Measurements from ENCODE around the gene C12orf56.
"Not testable (repeated sequence)": the region's sequence is repeated elsewhere in the genome, so short reads cannot be mapped to it uniquely, and the experiment has no call there.

C12orf56 gene

DNA sequence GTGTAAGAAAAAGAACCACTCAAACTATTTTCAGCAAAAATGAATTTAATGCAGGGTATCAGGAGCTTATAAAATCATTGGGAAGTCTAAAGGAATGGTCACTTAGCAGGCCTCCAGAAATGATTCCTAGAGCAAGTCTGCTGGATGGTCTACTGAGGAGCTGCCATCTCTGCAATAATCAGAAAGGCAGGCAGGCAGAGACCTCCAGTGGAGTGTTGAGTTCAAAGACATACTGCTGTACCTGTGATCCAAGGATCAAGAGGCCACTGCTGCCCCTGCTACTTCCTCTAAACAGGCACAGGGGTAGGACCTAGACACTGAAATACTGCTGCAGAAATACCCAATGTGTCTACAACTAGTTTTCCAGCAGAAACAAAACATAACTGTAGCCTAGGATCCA, 154.0 kb downstream of the C12orf56 start:
- no peak for DNase-seq (ENCODE audit: low read depth)

DNA sequence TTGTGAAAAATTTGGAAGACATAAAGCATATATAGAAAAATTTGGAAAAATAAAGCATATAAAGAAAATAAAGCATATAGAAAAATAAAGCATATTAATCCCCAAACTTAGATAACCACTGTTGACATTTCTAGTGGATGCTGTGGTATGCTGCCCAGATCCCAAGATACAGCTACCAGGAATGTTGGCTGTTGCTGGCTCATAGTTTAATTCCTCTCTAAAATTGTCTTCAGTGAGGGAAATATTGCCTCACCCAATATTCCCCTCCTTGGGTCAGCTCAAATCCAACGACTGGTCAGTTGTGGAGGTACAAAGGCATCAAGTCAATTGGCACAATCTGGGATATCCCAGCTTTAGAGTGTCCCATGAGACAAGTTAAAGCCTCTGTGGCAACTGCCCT, 158.4 kb downstream of the C12orf56 start:
- DNase-seq (ENCODE audit: low read depth) = no peak

DNA sequence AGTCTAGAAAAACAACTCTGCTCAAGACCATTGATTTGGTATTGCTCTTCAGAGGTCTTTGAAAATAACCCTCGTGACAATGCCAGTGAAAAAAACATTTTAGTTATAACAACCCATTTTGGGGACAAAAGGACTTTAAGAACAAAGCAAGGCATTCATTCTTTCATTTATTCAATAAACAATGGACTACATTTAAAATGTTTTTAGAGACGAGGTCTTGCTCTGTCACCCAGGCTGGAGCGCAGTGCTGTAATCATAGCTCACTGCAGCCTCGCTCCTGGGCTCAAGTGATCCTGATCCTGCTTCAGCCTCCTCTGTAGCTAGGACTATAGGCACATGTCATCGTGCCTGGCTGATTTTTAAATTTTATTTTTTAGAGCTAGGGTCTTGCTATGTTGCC, 160.8 kb downstream of the C12orf56 start:
- no peak for DNase-seq (ENCODE audit: low read depth)

DNA sequence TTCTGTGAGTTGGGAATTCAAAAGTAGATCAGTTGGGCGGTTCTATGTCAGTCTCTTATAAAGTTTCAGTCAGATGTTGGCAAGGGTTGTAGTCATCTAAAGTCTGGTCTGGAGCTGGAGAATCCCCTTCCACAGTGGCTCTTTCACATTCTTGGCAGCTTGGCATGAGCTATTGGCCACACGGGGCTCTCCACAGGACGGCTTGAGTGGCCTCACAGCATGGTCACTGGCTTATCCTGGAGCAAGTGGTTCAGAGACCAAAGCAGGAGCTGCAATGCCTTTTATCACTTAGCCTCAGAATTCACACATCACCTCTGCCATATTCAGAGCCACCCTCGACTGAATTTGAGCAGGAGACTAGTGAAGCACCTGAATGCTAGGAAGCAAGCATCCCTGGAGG, 161.3 kb downstream of the C12orf56 start:
- DNase-seq (ENCODE audit: low read depth) = no peak

DNA sequence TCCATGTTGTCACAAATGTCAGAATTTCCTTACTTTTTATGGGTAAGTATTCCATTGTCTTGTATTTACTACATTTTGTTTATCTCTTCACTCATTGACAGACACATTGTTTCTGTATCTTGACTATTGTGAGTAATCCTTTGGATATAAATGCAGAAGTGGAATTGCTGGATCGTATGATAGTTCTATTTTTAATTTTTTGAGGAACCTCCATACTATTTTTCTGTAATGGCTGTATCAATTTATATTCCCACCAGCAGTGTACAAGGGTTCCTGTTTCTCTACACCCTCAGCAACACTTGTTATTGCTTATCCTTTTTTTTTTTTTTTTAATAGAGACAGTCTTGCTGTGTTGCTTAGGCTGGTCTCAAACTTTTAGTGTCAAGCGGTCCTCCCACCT, 164.9 kb downstream of the C12orf56 start:
- no peak for DNase-seq (ENCODE audit: low read depth)

DNA sequence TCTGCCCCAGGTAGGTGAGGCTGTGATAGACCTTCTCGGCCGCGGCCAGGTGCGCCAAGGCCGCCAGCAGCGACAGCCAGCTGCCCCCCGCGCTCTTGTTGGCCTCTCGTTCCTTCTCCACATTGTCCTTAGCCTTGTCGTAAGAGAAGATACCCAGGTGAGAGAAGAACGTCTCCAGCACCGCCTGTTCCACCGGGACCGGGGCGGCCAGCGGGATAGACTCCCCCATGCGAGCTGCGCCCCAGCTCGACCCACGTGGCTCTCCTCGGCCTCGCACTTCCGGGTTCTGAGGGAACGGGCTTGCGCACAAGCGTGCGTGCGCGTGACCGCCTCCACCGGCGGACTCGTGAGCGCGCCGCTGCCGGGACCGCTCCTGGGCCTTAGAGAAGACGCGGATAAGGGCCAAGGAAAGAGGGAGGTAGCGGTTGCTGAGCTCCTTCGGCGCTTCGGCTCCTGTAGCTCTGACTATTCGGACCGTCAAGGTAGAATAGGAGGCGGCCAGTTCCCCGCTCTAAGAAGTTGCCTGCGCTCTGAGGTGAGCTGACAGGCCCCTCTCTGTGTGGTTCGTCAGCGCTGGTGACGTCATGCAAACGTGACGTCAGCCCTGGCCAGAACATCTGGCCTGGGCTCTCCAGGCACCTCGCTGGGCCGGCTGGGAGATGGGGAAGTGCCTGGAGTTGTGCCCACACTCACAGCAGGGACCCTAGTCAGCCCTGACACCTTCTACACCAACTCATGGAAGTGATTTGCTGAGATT, 168.4 kb downstream of the C12orf56 start, which contains the start of gene KICS2:
Gene KICS2 (minus strand): TSS at position 288 of the 757 bp plus-strand sequence. CDS start 59 bp downstream, at position 229.
- peak; percentile 88 for DNase-seq (ENCODE audit: low read depth)

DNA sequence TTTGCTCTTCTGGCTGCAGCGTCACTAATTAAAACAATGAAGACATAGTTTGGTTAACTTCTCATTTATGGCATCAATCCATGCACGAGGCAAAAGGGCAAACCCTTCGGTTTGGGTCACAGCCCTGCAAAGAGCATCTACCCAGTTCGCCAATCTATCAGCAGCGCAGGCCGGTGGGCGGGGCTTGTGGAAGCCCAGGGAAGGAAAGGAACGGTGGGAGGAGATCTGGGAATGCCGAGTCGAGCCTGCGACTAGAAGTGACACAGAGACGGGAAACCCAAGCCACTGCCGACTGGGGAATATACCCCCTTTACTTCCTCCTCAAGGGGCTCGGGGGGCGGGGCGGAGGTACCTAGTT, 168.9 kb downstream of the C12orf56 start:
- DNase-seq (ENCODE audit: low read depth) = peak; percentile 53

DNA sequence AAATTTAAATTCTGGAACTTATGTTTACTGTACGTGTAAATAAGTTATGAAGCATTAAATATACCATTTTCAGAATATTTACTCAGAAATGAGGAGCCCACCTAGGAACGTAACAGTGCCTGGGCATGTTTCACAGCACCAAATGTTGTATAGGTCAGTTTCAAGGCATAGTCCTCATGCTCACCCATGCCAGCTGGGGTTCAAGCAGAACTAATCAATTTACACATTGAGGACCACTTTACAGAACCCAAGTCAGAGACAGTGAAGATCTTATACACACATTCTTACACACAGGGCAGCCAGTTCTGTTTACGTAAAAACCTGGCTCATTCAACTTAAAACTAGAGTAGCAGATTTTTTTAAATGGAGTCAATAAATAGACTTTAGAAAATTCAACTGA, 170.5 kb downstream of the C12orf56 start:
- no peak for DNase-seq (ENCODE audit: low read depth)

DNA sequence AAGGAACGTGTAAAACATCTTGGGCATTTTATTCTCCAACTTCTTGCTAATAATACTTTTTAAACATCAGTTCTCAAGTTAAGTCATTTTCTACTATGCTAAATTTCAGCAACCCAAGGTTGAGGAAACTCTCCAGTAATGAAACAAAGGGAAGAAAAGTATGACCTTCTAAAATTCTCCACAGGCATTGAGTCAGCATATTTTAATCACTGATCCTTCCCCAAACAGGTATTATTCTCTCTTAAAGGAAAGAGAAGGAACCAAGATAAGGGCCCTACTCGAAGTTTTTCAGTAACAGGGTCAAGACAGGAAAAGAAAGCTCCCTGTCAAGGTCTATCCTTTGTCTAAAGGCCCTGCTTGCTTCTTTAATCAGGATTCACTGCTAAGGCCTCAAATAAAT, 171.4 kb downstream of the C12orf56 start:
- DNase-seq (ENCODE audit: low read depth) = no peak

DNA sequence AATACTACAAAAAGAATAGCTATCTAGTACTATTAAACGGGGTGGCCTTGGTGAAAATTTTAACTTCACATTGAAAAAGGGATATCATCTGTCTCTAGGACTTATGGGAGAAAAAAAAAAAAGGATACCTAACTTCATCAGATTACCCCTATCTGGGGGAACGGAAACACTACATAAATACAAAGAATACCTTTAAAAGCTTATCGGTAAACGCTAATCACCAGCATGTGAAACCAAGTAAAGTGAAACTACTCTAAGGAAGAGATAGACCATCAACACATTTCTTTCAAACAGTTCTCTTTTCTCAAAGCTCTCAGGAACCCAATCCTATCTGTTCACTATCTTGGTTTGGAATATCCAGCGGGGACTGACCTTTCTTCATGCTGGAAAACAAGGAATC, 172.0 kb downstream of the C12orf56 start:
- no peak for DNase-seq (ENCODE audit: low read depth)

DNA sequence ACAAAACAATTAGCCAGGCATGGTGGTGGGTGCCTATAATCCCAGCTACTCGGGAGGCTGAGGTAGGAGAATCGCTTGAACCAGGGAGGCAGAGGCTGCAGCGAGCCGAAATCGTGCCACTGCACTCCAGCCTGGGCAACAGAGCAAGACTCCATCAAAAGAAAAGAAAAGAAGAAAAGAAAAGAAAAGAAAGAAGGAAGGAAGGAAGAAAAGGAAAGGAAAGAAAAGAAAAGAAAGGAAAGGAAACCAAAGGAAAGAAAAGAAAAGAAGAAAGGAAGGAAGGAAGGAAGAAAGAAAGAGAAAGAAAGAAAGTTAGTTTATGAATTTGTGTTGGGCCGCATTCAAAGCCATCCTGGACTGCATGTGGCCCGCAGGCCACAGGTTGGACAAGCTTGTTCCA, 172.9 kb downstream of the C12orf56 start:
- not testable (repeated sequence) for DNase-seq (ENCODE audit: low read depth)

DNA sequence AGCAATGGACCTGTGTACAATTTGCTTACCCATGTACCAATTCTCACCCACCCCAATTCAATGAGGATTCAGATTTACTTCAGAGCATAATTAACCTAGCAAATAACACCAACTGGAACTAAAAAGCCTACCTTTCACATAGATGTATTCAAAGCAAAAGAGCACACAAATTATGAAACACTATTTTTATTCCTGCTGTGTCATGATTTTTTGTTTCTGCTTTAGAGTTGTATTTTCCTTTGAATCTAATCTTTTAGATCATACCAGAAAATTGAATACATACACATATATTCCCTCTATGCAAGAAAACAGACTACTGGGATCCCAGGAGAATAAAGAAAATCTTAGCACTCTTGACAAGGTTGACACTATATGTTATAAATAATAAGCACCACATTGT, 174.3 kb downstream of the C12orf56 start:
- DNase-seq (ENCODE audit: low read depth) = no peak

Data from activated T-cell treated with anti-CD3 and anti-CD28 coated beads for 24 hours (primary cell).